KG1 (cell line): Measurements from ENCODE around the gene GALNT14.

Experiments used
- DNase-seq: peaks from one replicate; lab custom pipeline; 2025; lab: John Stamatoyannopoulos, UW

GALNT14 gene

GRCh38 chr2:30888852-30889409 lies 249.3 kb downstream of the GALNT14 start:
- no peak for DNase-seq

- DNase-seq, result no peak
These were observed 252.2 kb downstream of the GALNT14 start for GRCh38 chr2:30886080-30886479.

DNA sequence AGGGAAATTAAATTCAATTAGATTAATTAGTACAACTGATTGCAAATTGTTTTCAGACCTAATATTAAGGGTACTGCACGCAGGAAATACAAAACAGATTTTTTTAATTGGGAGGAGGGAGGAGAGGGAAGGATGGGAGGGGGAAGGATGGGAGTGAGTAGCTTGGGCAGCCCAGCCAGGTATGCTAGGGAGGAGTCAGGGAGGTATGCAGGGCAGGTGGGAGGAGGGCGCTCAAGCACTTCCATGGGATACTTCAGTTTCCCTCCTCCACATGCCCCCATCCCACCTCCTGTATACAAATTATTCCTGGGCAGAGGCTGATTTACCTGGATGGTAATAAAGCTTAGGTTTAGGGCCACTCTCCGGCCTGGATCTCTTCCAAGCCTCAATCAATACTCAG lies 254.4 kb downstream of the GALNT14 start:
- no peak for DNase-seq

GRCh38 chr2:30883184-30883583 lies 255.1 kb downstream of the GALNT14 start:
- DNase-seq, result no peak

- DNase-seq, result no peak
These were observed 257.7 kb downstream of the GALNT14 start for GRCh38 chr2:30880516-30880915.

GRCh38 chr2:30877833-30878232 lies 260.4 kb downstream of the GALNT14 start:
- DNase-seq, result no peak

- DNase-seq, result no peak
These were observed 265.4 kb downstream of the GALNT14 start for GRCh38 chr2:30872797-30873196.

- DNase-seq, result no peak
These were observed 266.1 kb downstream of the GALNT14 start for GRCh38 chr2:30871980-30872789.

- no peak for DNase-seq
These were observed 266.8 kb downstream of the GALNT14 start for GRCh38 chr2:30871440-30871839.

- no peak for DNase-seq
These were observed 268.3 kb downstream of the GALNT14 start for GRCh38 chr2:30869988-30870387.

GRCh38 chr2:30867385-30867784 lies 270.9 kb downstream of the GALNT14 start:
- DNase-seq, result no peak

- peak; percentile 13 for DNase-seq
These were observed 271.3 kb downstream of the GALNT14 start for GRCh38 chr2:30866974-30867373.

- peak; percentile 25 for DNase-seq
These were observed 272.2 kb downstream of the GALNT14 start for GRCh38 chr2:30865892-30866681.

DNA sequence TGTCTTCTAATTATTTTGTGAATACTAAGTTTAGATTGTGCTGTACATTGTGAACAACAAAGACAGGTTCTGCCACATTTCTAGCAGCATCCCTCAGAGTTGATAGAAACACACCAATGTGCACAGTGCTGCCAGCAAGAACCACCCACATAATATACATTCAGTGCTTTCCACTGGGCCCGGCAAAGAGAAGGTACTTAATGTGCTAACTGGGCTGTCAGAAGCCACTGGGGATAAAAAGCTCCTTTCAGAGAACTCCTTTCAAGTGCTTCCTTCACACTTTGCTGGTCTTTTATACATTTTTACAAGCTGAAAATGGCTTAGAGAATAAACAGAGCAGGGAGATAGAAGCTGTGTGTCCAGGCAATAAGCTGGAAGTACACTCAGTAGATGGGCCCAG lies 273.0 kb downstream of the GALNT14 start:
- no peak for DNase-seq

- DNase-seq, result peak; percentile 10
These were observed 276.1 kb downstream of the GALNT14 start for GRCh38 chr2:30862054-30862651.

GRCh38 chr2:30860726-30861125 lies 277.5 kb downstream of the GALNT14 start:
- DNase-seq, result no peak
